T-cell (primary cell): ENCODE measurements around the gene TPCN1. TPM values are rescaled to one million over a fixed set of nuclear protein-coding genes. Genes with fewer than 3 reads are reported as not detected.
A peak's percentile ranks its signal among the peaks of the same experiment; 100 is the strongest.

ENCODE experiments used
- ATAC-seq, 4 experiments: fragments of 200-7000 bp in 3 of 4; fragments of 150-1000 bp in 1 of 4; cut with Tn5 transposase; replicated peaks in 1 of 4; 1 replicate in 3 of 4; 2 replicates in 1 of 4; pipeline ENCODE4 v1.10.0; 2021; ENCODE audit warnings: moderate library complexity in 3 of 4, mild to moderate bottlenecking in 2 of 4, moderate number of reproducible peaks in 1 of 4
- CTCF ChIA-PET, 2 donors: fragments of 300-600 bp; sonication (Branson Sonifier 250); formaldehyde crosslinking; loops; one replicate each; lab custom pipeline; 2022; ENCODE audit warnings: antibody characterized with exemption in 2 of 2; lab: Charles Lee
- POLR2A ChIA-PET, 2 donors: fragments of 300-600 bp; sonication (Branson Sonifier 250); formaldehyde crosslinking; loops; one replicate each; lab custom pipeline; 2022; ENCODE audit warnings: antibody characterized with exemption in 2 of 2; lab: Charles Lee
- DNase-seq, 35 experiments: peaks; one replicate each; pipeline versions ENCODE4 v3.0.0 to v3.0.0-alpha.2; 2013 to 2023
- H3K27ac ChIP-seq: one replicate; pipeline ENCODE4 v1.5.1; 2013; ENCODE audit warnings: low read length
- H3K27me3 ChIP-seq, 2 experiments: replicated peaks in 1 of 2; 1 replicate in 1 of 2; 2 replicates in 1 of 2; pipeline versions ENCODE4 v1.6.1 to v1.7.0; 2013; ENCODE audit warnings: low read length in 1 of 2, mixed read lengths in 1 of 2; ENCODE audit not compliant: control insufficient read depth in 2 of 2, insufficient read depth in 2 of 2; ENCODE audit errors: extremely low read depth in 1 of 2
- H3K36me3 ChIP-seq, 2 donors: 1 replicate in 1 of 2; 2 replicates in 1 of 2; pipeline versions ENCODE4 v1.6.1 to v1.7.0; 2013; ENCODE audit warnings: low read length in 1 of 2; ENCODE audit not compliant: control insufficient read depth in 2 of 2, insufficient read depth in 1 of 2; ENCODE audit errors: extremely low read depth in 1 of 2
- H3K4me1 ChIP-seq, 2 experiments: 1 replicate in 1 of 2; 2 replicates in 1 of 2; pipeline versions ENCODE4 v1.6.1 to v1.7.0; 2013; ENCODE audit warnings: low read length in 2 of 2, mixed read lengths in 1 of 2; ENCODE audit not compliant: insufficient read depth in 2 of 2, control insufficient read depth in 1 of 2; ENCODE audit errors: extremely low read depth in 1 of 2
- H3K4me3 ChIP-seq, 2 donors: 1 replicate in 1 of 2; 2 replicates in 1 of 2; pipeline versions ENCODE4 v1.5.1 to v1.7.0; 2013; ENCODE audit warnings: mild to moderate bottlenecking in 2 of 2, low read length in 1 of 2, moderate library complexity in 1 of 2; ENCODE audit not compliant: control insufficient read depth in 1 of 2; ENCODE audit errors: extremely low read depth in 1 of 2
- H3K9me3 ChIP-seq: 2 replicates; pipeline ENCODE4 v1.7.0; 2013
- H3K27ac Mint-ChIP-seq, 2 donors: one replicate each; pipeline ENCODE4 v1.8.0; 2020 to 2021; ENCODE audit warnings: mild to moderate bottlenecking in 2 of 2, mixed read lengths in 2 of 2
- H3K27me3 Mint-ChIP-seq, 2 donors: one replicate each; pipeline ENCODE4 v1.8.0; 2021 to 2022; ENCODE audit warnings: mixed read lengths in 2 of 2
- H3K36me3 Mint-ChIP-seq: one replicate; pipeline ENCODE4 v1.8.0; 2021; ENCODE audit warnings: mixed read lengths
- H3K4me1 Mint-ChIP-seq, 3 donors: one replicate each; pipeline ENCODE4 v1.8.0; 2020 to 2022; ENCODE audit warnings: mixed read lengths in 3 of 3, mild to moderate bottlenecking in 1 of 3
- H3K4me3 Mint-ChIP-seq, 3 donors: one replicate each; pipeline ENCODE4 v1.8.0; 2020 to 2022; ENCODE audit warnings: mild to moderate bottlenecking in 3 of 3, mixed read lengths in 3 of 3, moderate library complexity in 3 of 3
- H3K9me3 Mint-ChIP-seq, 3 donors: one replicate each; pipeline ENCODE4 v1.8.0; 2020 to 2022; ENCODE audit warnings: mixed read lengths in 3 of 3
- WGBS: methylation state at CpG from one replicate; pipeline ENCODE4 v1.1.5; 2013; ENCODE audit warnings: missing lambda C conversion rate; ENCODE audit not compliant: insufficient coverage; 5-methylcytosine and 5-hydroxymethylcytosine counted together
- total RNA-seq, 35 experiments: library from RNA in 6 of 35; stranded (reverse) in 6 of 35; fragments of 120-200 nt in 1 of 35; gene quantifications; one replicate each; pipeline versions ENCODE4 v1.2.1 to v1.2.4 and lab custom pipeline; 2013 to 2026

TPCN1 gene
- total RNA-seq, 5 donors from 2014 or later (not counting 1 experiment from before 2014, with no cell fraction given), result 58.8 to 81.6 (median 73.5) TPM

DNA sequence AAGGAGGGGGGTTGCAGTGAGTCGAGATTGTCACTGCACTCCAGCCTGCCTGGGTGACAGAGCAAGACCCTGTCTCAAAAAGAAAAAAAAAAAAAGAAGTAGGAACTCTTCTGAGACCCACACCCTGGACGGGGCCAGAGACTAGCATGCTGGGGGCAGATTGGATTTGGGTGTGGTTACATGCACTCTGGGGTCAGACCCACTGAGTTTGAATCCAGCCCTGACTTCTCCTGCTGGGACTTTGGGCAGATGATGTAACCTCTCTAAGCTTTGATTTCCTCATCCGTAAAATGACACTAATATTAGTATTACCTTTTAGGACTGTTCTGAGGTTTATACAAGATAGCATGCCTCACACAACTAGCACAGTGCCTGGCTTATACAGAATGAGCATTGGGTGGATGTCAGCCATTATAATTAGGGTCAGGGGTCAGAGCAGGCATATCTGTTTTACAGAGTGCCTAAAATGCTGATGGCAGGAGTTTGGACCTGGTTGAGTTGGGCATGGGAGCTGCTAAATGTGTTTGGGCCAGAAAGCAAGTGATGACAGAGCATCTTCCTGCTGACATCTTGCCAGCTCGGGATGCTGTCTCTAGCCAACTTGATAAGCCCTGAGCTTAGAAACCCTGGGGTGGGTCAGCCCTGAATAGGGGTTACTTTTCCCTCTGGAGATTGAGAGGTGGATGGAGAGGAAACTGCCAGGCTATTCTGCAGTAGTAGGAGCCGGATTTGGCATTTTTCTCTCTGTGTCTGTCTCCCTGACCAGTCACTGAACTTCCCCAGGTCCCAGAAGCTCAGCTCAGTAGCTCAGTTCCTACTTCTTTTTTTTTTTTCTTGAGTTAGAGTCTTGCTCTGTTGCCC, 15.5 kb downstream of the TPCN1 start:
- ChIA-PET CTCF (interaction anchor here in 1 of 2 donors (0.6 to 0.7 kb wide), 3 partner anchors 33 to 674 kb away, joined by 3 to 7 read pairs (median 6); no protein-coding TSS in a partner anchor), POLR2A (no interaction called here)
- Mint-ChIP-seq H3K9me3 (no peaks in the 10 kb centered on the region), H3K36me3 (peaks cover 34% of the 10 kb centered on the region), H3K27me3 (no peaks in the 10 kb centered on the region), H3K4me3 (no peak overlapping the region), H3K4me1 (peaks cover 43 to 57% (median 50%) of the 10 kb centered on the region in 3 donors), H3K27ac (no peak overlapping the region)
- Histone ChIP-seq H3K36me3 (peaks cover 3 to 26% of the 10 kb centered on the region in 2 donors), H3K4me1 (peaks cover 15 to 22% of the 10 kb centered on the region in 2 experiments), H3K27ac (no peak overlapping the region), H3K9me3 (no peaks in the 10 kb centered on the region), H3K27me3 (no peaks in the 10 kb centered on the region), H3K4me3 (no peak overlapping the region)
- no peak for DNase-seq
- ATAC-seq, result no peak
- WGBS, result 84% methylated on average over 3 of the region's 5 CpGs

DNA sequence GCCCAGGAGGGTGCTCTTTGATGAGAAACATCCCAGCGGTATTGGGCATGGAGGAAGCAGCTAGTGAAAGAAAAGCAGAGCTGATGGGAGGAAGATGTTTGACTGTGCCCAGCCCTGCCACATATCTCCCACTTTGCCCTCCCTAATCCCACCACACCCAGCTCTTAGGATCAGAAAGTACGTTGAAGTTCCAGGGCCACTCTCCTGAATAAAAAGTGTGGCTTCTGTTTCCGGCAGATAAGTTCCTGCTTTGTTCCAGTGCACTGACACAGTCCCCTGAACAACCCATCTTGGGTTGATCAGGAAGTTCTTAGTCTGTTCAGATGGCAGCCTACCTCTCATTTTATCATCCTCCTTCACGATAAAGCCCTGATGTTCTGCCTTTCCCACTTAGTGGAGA, 16.5 kb downstream of the TPCN1 start:
- H3K4me3 ChIP-seq, result no peak overlapping the region
- peaks cover 35 to 51% (median 46%) of the 10 kb centered on the region in 3 donors for H3K4me1 Mint-ChIP-seq
- H3K9me3 ChIP-seq, result no peaks in the 10 kb centered on the region
- ChIA-PET CTCF (interaction anchor here in 1 of 2 donors (0.6 kb wide), 1 partner anchor 85 kb away, joined by 6 read pairs; no protein-coding TSS in a partner anchor), POLR2A (no interaction called here)
- H3K27me3 ChIP-seq, result no peaks in the 10 kb centered on the region
- DNase-seq, result no peak
- peaks cover 8 to 12% of the 10 kb centered on the region in 2 experiments for H3K4me1 ChIP-seq
- H3K27ac ChIP-seq, result no peak overlapping the region
- H3K36me3 Mint-ChIP-seq, result peaks cover 35% of the 10 kb centered on the region
- no peaks in the 10 kb centered on the region for H3K9me3 Mint-ChIP-seq
- H3K36me3 ChIP-seq, result peaks cover 0 to 26% of the 10 kb centered on the region in 2 donors
- 67% methylated on average over 2 of the region's 4 CpGs for WGBS
- H3K4me3 Mint-ChIP-seq, result no peak overlapping the region
- H3K27ac Mint-ChIP-seq, result peak overlapping the region in 1 of 2 donors; percentile 53
- H3K27me3 Mint-ChIP-seq, result no peaks in the 10 kb centered on the region
- no peak for ATAC-seq

DNA sequence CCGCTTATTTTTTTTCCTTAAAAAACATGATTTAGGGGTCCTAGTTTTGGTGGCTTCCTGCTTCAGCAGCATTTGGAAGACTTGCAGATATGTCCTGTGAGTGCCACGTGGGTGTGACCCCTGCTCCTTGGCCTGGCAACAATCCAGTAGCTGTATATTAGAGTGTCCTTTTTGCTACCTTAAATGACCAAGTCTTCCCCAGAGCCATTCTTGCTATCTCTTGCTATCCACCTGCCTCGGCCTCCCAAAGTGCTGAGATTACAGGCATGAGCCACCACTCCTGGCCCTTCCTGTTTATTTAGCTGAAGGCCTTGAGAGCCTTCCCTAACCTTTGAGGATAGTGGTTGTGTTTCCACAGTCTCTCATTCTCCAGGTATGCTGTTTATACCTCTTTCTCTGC, 17.0 kb downstream of the TPCN1 start:
- ChIA-PET CTCF (interaction anchor here in 1 of 2 donors (0.5 kb wide), 1 partner anchor 63 kb away, joined by 5 read pairs; no protein-coding TSS in a partner anchor), POLR2A (no interaction called here)
- no peaks in the 10 kb centered on the region for H3K27me3 Mint-ChIP-seq
- Histone ChIP-seq H3K27me3 (no peaks in the 10 kb centered on the region), H3K36me3 (peaks cover 0 to 25% of the 10 kb centered on the region in 2 donors), H3K4me3 (no peak overlapping the region), H3K9me3 (no peaks in the 10 kb centered on the region), H3K27ac (no peak overlapping the region), H3K4me1 (peaks cover 3 to 6% of the 10 kb centered on the region in 2 experiments)
- H3K4me3 Mint-ChIP-seq, result no peak overlapping the region
- peaks cover 30 to 47% (median 41%) of the 10 kb centered on the region in 3 donors for H3K4me1 Mint-ChIP-seq
- H3K9me3 Mint-ChIP-seq, result no peaks in the 10 kb centered on the region
- ATAC-seq (no peak), DNase-seq (no peak)
- H3K27ac Mint-ChIP-seq, result no peak overlapping the region
- H3K36me3 Mint-ChIP-seq, result peaks cover 37% of the 10 kb centered on the region
- 55% methylated on average over 2 of the region's 3 CpGs for WGBS

DNA sequence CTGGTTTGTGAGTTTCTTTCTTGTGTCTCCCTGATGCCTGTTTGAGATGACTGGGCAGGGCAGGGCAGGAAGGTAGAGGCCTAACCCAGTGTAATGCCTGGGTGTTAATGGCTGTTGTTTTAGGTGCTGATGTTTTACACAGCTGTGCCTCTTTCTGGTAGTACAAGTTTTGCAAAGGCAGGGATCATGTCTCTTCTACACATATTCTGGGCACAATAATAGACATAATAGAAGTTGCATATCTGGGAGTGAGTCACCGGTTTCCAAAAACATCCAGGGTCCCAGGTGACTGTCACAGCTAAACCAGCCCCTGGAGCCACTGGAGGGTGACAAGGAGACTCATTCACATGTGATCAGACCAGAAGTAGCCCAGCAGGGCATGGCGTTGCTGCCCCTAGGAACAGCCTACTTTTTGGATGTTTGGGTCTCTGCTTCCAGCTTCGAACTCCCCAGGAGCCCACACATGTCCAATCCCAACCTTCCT, 18.1 kb downstream of the TPCN1 start:
- no peaks in the 10 kb centered on the region for H3K27me3 ChIP-seq
- no peaks in the 10 kb centered on the region for H3K27me3 Mint-ChIP-seq
- H3K27ac Mint-ChIP-seq, result peak overlapping the region in 1 of 2 donors; percentile 16
- H3K27ac ChIP-seq, result no peak overlapping the region
- H3K4me1 Mint-ChIP-seq, result peaks cover 25 to 47% (median 32%) of the 10 kb centered on the region in 3 donors
- H3K4me3 ChIP-seq, result no peak overlapping the region
- H3K36me3 ChIP-seq, result peaks cover under 1 to 25% of the 10 kb centered on the region in 2 donors
- CTCF ChIA-PET, result interaction anchor here in 1 of 2 donors (0.6 kb wide), 1 partner anchor 17 kb away, joined by 5 read pairs; no protein-coding TSS in a partner anchor
- no peak overlapping the region for H3K4me3 Mint-ChIP-seq
- no peaks in the 10 kb centered on the region for H3K9me3 ChIP-seq
- POLR2A ChIA-PET, result no interaction called here
- peaks cover 0 to 2% of the 10 kb centered on the region in 2 experiments for H3K4me1 ChIP-seq
- DNase-seq (no peak), ATAC-seq (no peak)
- no peaks in the 10 kb centered on the region for H3K9me3 Mint-ChIP-seq
- H3K36me3 Mint-ChIP-seq, result peaks cover 38% of the 10 kb centered on the region
- WGBS, result no CpG with 5 or more reads among the region's 3 CpGs

DNA sequence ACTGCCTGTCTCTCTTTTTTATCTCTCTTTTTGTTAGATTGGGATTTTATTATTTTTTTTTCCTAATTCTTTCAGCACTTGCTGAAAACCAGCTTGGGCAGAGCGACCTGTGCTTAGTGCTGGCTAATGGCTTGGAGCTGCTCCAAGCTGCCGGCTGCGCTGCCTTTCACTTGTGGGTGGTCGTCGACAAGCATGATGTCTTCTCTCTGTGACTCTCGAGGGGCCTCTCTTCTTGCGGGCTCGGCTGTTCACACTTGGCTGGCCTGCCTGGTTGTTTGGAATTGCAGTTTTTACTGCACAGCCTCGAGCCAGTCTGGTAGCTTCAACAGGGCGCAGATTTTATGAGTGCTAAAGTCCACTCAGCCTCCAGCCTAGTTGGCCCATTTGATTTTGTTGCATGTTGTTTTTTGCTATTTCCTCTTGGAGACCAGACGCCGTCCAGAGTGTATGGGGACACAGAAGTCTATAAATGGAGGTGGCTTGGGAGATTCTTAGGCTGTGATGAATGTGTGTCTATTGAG, 18.6 kb downstream of the TPCN1 start:
- Mint-ChIP-seq H3K27ac (no peak overlapping the region), H3K9me3 (no peaks in the 10 kb centered on the region), H3K4me3 (no peak overlapping the region), H3K36me3 (peaks cover 40% of the 10 kb centered on the region), H3K27me3 (no peaks in the 10 kb centered on the region), H3K4me1 (peaks cover 31 to 51% (median 35%) of the 10 kb centered on the region in 3 donors)
- H3K4me3 ChIP-seq, result no peak overlapping the region
- DNase-seq (no peak), ATAC-seq (no peak)
- H3K36me3 ChIP-seq, result peaks cover 5 to 25% of the 10 kb centered on the region in 2 donors
- no peak overlapping the region for H3K27ac ChIP-seq
- WGBS, result 95% methylated on average over 12 of the region's 12 CpGs
- ChIA-PET POLR2A (no interaction called here), CTCF (interaction anchor here in 1 of 2 donors (0.6 kb wide), 1 partner anchor 17 kb away, joined by 5 read pairs; no protein-coding TSS in a partner anchor)
- no peaks in the 10 kb centered on the region for H3K27me3 ChIP-seq
- no peaks in the 10 kb centered on the region for H3K9me3 ChIP-seq
- peaks cover 0 to 2% of the 10 kb centered on the region in 2 experiments for H3K4me1 ChIP-seq

DNA sequence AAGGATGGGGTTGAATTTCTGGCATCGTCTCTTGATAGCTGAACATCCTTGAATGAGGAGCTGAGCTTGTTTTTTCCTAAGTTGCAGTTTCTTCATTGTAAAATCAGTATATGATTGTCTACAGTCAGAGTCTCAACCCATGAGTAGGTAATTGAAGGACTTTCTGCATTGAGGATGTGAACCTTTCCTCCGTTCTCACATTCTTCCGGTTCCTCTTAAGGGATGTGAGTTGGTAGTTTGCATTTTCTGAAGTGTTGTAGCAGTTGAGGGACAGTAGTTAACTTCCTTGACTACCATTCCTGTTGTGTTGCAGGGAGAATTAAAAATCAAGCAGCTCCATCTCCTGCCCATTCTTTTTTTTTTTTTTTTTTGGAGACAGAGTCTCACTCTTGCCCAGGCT, 19.1 kb downstream of the TPCN1 start:
- no peak overlapping the region for H3K27ac ChIP-seq
- CTCF ChIA-PET, result no interaction called here
- Mint-ChIP-seq H3K36me3 (peaks cover 40% of the 10 kb centered on the region), H3K4me1 (peaks cover 32 to 51% (median 32%) of the 10 kb centered on the region in 3 donors), H3K4me3 (no peak overlapping the region), H3K27me3 (no peaks in the 10 kb centered on the region), H3K27ac (no peak overlapping the region), H3K9me3 (no peaks in the 10 kb centered on the region)
- no peak for DNase-seq
- 100% methylated on average over 1 of the region's 3 CpGs for WGBS
- H3K4me3 ChIP-seq, result no peak overlapping the region
- peaks cover 0 to 2% of the 10 kb centered on the region in 2 experiments for H3K4me1 ChIP-seq
- H3K27me3 ChIP-seq, result no peaks in the 10 kb centered on the region
- H3K36me3 ChIP-seq, result peaks cover 5 to 25% of the 10 kb centered on the region in 2 donors
- H3K9me3 ChIP-seq, result no peaks in the 10 kb centered on the region
- POLR2A ChIA-PET, result no interaction called here
- no peak for ATAC-seq
